Measurements from ENCODE around the gene VAPB.

The VAPB gene

DNA sequence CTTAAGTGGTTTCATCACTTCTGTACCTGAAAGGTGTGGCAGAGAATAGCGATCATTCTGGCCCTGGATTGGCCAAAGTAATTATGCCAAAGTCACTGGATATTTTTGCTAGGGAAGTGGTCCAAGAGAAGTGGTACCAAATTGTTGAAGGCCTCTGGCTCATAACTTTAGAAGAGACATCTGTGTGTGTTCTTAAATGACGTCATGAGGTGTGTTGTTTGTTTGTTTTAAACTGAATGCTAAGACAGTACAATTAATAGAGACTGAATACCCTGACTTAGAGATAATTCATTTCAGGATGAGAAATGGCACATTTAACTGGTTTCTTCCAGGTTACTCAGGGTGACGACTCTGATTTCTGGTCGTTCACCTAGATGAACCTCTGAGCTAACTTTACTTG lies 3.3 kb downstream of the VAPB start:
- no peak for TF ChIP-seq ZNF274 (IDR thresholded peaks at IDR 0.05; ENCODE audit: low read depth, low read length)
- no peak overlapping the region; the same call in 1 of the 2 replicates for H3K4me3 ChIP-seq (ENCODE audit: low read length)

DNA sequence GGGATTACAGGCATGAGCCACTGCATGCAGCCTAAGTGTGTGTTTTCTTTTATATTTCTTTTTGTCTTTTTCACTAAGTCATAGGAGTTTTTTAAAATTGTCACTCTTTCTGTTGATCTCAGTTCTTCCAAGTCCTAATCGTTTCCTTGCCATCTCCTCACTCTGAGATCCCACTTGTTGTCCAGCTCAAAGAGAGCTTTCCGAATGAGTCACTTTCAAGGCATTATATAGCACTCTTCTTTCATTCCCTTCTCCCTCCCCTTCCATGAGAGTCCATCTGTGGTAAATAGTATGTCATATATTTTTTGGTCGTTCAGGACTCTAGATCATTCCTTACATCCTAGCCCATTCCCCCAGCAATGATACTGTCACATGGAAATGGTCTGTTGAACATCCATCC lies 4.3 kb downstream of the VAPB start:
- no peak overlapping the region for H3K4me3 ChIP-seq (ENCODE audit: low read length)
- no peak for TF ChIP-seq ZNF274 (IDR thresholded peaks at IDR 0.05; ENCODE audit: low read depth, low read length)

DNA sequence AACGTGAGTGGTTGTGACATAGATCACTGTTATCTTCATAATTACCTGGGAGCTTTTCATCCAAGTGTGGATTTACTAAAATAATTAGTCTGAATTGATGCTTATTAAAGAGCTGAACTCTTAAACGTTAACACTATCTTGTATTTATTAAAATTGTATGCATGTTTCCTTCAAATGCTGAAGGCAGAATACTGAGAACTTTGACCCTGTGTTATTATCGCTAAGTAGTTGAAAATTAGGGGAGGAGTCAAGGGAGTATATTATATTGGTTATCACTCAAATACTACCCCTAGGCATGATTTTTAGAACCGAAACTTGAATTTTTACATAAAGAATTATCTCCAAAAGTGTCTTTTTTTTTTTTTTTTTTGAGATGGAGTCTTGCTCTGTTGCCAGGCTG lies 5.8 kb downstream of the VAPB start:
- no peak for TF ChIP-seq ZNF274 (IDR thresholded peaks at IDR 0.05; ENCODE audit: low read depth, low read length)
- no peak overlapping the region for H3K4me3 ChIP-seq (ENCODE audit: low read length)

DNA sequence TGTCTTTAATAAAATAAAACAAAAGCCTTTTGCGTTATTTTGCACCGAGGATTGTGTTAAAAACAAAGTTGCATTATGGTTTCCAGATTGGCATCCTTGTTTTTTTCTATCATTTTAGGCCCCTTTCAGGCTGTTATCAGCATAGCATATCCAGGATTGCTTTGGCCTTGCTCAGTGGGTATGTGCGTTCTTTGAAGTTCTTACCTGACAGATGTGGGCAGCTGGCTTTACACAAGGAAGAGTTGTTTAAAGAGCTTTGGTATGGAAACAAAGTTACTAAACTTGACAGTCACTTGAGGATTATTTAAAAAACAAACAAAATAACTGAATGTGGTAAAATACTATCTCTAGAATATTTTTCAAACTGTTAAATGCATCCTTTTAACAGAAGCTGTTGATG lies 6.6 kb downstream of the VAPB start:
- TF ChIP-seq ZNF274 (IDR thresholded peaks at IDR 0.05; ENCODE audit: low read depth, low read length), result no peak
- H3K4me3 ChIP-seq (ENCODE audit: low read length), result no peak overlapping the region

DNA sequence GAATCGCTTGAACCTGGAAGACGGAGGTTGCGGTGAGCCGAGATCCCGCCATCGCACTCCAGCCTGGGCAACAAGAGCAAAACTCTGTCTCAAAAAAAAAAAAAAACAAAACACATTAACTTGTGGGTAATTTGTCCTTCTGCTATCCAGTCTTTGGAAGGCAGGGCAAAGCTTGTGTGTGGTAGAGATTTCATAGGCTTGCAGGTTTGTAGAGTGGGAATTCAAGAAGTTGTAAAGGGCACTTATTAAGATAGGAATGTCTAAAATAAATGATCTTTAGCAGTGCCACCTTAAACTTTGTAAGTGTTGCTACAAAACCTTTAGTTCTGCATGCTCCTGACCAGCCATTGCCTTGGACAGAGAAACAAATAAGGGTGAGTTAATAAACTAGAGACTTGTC lies 8.4 kb downstream of the VAPB start:
- H3K4me3 ChIP-seq (ENCODE audit: low read length), result no peak overlapping the region
- TF ChIP-seq ZNF274 (IDR thresholded peaks at IDR 0.05; ENCODE audit: low read depth, low read length), result no peak

DNA sequence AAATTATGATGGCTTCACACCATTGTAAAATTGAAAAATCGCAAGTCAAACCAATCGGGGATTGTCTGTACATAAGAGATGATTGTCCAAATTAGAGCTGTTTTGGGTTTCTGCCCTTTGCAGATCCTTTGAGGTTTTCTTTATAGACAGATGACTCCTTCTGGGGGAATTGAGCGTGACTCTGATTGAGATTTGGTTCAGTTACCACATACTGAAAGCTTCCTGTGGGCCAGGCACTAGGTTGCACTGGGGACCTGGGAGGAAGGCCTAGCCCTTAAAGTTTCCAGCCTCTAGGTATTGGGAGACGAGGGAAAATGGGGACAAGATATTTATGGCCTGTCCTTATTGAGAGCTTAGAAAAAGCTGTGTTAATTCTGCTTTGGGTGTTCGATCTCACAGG lies 9.2 kb downstream of the VAPB start:
- no peak for TF ChIP-seq ZNF274 (IDR thresholded peaks at IDR 0.05; ENCODE audit: low read depth, low read length)
- H3K4me3 ChIP-seq (ENCODE audit: low read length), result no peak overlapping the region

DNA sequence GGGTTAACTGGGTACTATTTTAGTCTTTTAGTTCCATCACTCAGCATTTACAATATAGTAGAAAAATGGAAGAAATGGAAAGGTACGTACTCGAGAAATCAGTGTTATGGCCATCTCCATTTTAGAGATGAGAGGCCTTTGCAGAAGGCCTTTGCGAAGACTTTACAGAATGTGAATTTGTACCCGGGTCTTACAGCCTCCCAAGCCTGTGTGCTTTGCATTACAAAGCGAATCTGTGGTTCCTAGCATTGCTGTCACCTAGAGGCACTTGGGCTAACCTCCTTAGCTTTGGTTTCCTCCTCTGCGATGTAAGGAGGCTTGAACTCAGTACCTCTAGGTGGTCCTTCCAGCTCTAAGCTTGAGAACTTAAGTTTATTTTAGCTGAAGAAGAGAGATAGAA lies 10.9 kb downstream of the VAPB start:
- H3K4me3 ChIP-seq (ENCODE audit: low read length), result no peak overlapping the region
- no peak for TF ChIP-seq ZNF274 (IDR thresholded peaks at IDR 0.05; ENCODE audit: low read depth, low read length)

DNA sequence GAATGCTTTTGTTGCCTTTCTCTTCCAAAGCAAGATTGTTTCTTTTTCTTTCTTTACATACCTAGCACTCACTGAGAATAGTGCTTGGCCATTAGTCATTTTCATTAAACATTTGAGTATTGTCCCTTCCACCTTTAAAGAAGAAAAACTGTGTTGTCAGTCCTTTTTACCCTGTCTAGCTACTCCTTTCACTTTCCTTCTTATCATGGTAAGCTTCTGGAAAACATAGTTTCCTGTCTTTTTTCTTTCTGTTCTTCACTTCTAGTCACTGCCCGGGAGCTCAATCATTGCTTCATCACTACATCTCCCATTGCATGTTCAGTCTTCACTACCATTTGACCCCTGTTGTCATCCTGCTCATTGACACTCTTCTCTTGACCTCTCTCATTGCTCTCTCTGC lies 12.1 kb downstream of the VAPB start:
- no peak for TF ChIP-seq ZNF274 (IDR thresholded peaks at IDR 0.05; ENCODE audit: low read depth, low read length)
- H3K4me3 ChIP-seq (ENCODE audit: low read length), result no peak overlapping the region

DNA sequence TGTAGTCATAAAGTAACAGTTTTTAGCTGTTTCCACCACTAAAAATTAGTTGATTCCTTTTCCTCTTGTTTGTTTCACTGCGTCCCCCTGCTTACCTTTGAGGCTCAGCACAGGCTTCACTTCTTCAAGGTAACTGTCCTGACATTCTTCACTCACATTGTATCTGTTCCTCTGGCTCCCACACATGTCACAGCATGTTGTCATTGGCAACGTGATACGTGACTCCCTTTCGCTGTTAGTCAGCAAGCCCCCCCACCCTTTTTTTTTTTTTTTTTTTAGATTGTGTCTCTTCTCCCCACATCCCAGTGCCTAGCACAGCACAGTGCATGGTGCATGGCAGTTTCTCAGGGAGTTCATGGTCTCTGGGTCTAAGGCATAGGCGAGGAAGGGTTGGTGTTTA lies 13.3 kb downstream of the VAPB start:
- no peak overlapping the region; the same call in 1 of the 2 replicates for H3K4me3 ChIP-seq (ENCODE audit: low read length)
- TF ChIP-seq ZNF274 (IDR thresholded peaks at IDR 0.05; ENCODE audit: low read depth, low read length), result no peak

DNA sequence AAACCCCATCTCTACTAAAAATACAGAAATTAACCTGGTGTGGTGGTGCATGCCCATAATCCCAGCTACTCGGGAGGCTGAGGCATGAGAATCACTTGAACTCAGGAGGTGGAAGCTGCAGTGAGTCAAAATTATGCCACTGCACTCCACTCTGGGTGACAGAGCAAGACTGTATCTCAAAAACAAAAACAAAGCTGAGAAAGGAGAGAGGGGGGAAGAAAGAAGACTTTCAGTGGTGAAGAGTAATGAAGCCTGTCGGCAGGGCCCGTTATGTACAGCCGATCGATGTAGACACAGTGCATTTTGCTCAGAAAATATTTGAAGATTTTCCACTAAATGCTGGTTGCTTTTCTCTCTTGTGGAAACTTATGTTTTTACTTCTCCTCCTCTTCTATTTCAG lies 13.8 kb downstream of the VAPB start:
- no peak for TF ChIP-seq ZNF274 (IDR thresholded peaks at IDR 0.05; ENCODE audit: low read depth, low read length)
- no peak overlapping the region; the same call in 1 of the 2 replicates for H3K4me3 ChIP-seq (ENCODE audit: low read length)

DNA sequence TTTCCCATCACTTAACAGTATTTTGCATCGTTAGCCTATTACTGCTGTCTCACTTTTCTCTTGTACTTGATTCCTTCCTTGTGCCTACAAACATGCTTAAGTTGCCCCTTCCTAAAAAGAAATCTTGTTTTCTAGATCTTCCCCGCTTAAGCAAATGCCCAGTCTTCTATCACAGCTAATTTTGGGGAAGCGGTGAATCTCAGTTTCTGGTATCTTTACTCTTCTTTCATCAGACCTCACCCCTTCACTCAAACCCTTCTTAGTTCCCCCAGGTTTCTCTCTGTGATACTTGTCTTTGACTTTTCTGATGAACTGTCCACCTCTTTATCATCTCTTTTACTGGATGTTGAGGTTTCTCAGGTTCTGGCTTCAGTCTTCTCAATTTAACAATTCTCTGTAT lies 14.2 kb downstream of the VAPB start:
- peak overlapping the region; percentile 9; the same call in 1 of the 2 replicates for H3K4me3 ChIP-seq (ENCODE audit: low read length)
- TF ChIP-seq ZNF274 (IDR thresholded peaks at IDR 0.05; ENCODE audit: low read depth, low read length), result no peak

DNA sequence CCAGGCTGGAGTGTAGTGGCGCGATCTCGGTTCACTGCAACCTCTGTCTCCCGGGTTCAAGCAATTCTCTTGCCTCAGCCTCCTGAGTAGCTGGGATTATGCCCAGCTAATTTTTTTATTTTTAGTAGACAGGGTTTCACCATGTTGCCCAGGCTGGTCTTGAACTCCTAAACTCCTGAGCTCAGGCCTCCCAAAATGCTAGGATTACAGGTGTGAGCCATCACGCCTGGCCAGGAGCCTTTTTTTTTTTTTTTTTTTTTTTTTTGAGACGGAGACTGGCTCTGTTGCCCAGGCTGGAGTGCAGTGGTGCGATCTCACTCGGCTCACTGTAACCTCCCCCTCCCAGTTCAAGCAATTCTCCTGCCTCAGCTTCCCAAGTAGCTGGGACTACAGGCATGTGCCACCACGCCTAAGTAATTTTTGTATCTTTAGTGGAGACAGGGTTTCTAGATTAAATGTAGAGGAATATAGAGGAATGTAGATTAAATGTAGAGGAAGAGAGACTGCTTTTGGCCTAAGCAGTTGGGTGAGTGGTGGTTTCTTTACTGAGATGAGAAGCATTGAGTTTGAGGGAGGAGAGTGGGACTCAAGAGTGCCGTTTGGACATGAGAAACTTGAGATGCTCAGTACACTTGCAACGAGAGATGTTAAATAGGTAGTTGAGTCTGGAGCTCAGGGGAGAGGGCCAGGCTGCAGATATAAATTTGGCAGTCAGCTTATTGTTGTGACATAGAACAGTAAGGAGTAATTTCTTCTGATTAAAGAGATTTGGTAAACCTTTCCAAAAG lies 16.7 kb downstream of the VAPB start:
- no peak for TF ChIP-seq ZNF274 (IDR thresholded peaks at IDR 0.05; ENCODE audit: low read depth, low read length)
- H3K4me3 ChIP-seq (ENCODE audit: low read length), result no peak overlapping the region

DNA sequence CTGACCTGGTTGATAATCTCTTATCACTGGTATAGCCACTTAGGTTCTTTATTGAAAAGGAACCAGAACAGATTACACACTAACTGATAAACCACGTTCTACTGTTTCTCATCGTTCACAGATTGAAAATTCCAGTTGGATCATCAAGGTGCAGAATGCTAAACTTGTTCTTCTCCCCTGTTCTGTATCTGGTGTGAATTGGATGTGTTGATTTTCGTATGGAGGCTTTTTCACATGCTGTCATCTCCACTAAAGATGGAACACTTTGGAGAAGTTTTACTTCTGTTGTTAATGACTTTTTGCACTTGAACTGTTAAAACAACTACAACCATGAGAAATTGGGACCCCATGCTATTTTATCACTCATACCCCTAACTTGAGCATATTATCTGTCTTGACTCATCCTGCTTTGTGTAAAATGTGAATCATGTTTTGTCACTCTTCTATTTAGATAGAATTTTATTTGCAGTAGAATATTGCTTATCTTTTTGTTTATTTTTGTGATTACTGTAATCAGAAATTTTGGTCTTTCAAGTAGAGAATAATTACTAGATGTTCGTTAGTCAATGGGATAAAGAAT lies 17.5 kb downstream of the VAPB start:
- H3K4me3 ChIP-seq (ENCODE audit: low read length), result no peak overlapping the region
- TF ChIP-seq ZNF274 (IDR thresholded peaks at IDR 0.05; ENCODE audit: low read depth, low read length), result no peak

DNA sequence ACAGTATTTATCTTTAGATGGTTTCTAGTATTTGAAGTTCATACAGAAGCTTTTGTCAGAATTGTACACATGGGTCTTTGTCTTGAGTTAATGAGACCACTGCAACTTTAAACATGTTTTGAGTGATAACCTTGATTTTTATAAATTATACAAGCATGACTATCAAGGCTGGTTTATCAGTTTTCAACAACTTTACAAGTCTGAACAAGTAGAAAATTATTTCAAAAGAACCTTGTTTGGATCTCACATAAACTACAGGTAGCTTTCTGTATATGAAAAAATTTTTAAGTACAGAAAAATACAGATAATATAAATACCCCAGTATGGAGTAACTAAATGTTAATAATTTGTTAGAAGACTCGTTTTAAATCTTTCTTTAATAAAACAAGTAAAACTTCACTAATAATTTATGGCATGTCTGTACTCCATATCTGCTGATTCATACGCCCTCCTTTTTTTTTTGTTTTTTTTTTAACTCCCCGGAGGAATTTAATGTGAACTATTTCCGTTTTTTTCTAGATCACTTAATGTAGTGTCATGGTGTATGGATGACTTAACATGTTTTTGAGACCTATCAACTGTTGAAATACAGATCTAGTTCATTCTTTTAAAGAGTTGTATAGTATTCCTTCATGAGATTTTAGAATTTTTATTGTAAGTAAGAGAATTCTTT lies 18.3 kb downstream of the VAPB start:
- no peak overlapping the region for H3K4me3 ChIP-seq (ENCODE audit: low read length)
- no peak for TF ChIP-seq ZNF274 (IDR thresholded peaks at IDR 0.05; ENCODE audit: low read depth, low read length)

DNA sequence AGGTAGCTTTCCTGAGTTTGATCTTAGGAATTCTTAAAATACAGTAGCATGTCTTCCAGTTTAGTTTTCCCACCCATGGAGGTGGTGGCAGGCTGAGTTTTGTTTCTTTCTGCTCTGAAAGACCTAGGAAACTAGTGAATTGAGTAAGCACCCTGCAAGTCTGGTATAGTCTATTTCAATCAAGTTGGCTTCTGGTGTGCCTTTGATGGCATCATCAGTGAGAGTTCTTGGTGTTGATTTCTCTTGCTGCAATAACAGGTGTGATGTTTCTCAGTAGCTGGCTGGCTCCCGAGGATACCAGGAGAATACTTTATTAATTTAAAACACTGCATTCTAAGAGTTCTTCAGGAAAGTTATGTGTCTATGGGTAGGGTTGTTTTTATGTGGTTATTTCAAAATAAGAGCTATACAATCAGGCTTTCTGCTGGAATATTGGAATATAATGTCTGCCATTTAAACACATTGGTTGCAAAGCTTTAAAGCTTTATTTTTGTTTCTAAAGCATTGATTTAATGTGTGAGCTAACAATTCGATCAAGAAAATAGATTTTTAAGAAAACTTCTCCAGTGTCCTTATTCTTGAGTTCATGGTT lies 19.0 kb downstream of the VAPB start:
- H3K4me3 ChIP-seq (ENCODE audit: low read length), result no peak overlapping the region
- TF ChIP-seq ZNF274 (IDR thresholded peaks at IDR 0.05; ENCODE audit: low read depth, low read length), result no peak
